Measurements from ENCODE around the gene TRH. TPM values are rescaled to one million over a fixed set of nuclear protein-coding genes. Genes with fewer than 3 reads are reported as not detected.
"Not testable (repeated sequence)": the region's sequence is repeated elsewhere in the genome, so short reads cannot be mapped to it uniquely, and the experiment has no call there.

The TRH gene
- total RNA-seq, 2 experiments from 2014 or later, result not detected

GRCh38 chr3:130026146-130026829 lies 51.8 kb downstream of the TRH start:
- H3K27ac Mint-ChIP-seq; H3K36me3 Mint-ChIP-seq; H3K4me3 Mint-ChIP-seq; POLR2A ChIA-PET; H3K9me3 Mint-ChIP-seq; intact Hi-C loops (cut with micrococcal nuclease); H3K4me1 Mint-ChIP-seq (ENCODE audit: low read depth); H3K27me3 Mint-ChIP-seq: not testable (repeated sequence)
- DNase-seq, result peak; percentile 50
- CTCF ChIA-PET, result interaction anchor here (0.7 to 2.7 kb wide), 2 partner anchors 72 to 79 kb away, joined by 4 to 12 read pairs; no protein-coding TSS in a partner anchor

- H3K4me3 Mint-ChIP-seq; H3K36me3 Mint-ChIP-seq; POLR2A ChIA-PET; DNase-seq; H3K27me3 Mint-ChIP-seq; H3K4me1 Mint-ChIP-seq (ENCODE audit: low read depth); intact Hi-C loops (cut with micrococcal nuclease); H3K27ac Mint-ChIP-seq; H3K9me3 Mint-ChIP-seq: not testable (repeated sequence)
- CTCF ChIA-PET, result interaction anchor here (0.6 to 2.7 kb wide), 2 partner anchors 70 to 319 kb away, joined by 3 to 12 read pairs; no protein-coding TSS in a partner anchor
Observed at GRCh38 chr3:130027437-130027836, 52.9 kb downstream of the TRH start.

Other genes with a start within 250 kb of the TRH start
- 10 to 100 TPM; 20.6 to 20.8 TPM for gene TMCC1, start 81.0 kb upstream of the TRH start, total RNA-seq
- gene ALG1L2, start 107.1 kb downstream of the TRH start, total RNA-seq, result not detected

Data from activated CD4-positive, alpha-beta memory T cell treated with anti-CD3 and anti-CD28 coated beads for 36 hours (primary cell).